Testis (tissue), 3 donors: ENCODE measurements around the gene UGGT2. TPM values are rescaled to one million over a fixed set of nuclear protein-coding genes. Genes with fewer than 3 reads are reported as not detected.
A peak's percentile ranks its signal among the peaks of the same experiment; 100 is the strongest.

ENCODE experiments used
- DNase-seq: peaks from one replicate; pipeline ENCODE4 v3.0.0-alpha.2; 2019
- H3K27ac ChIP-seq, 2 donors: fragments of 200-600 bp; sonication (generic); one replicate each; pipeline ENCODE4 v1.5.1; 2019
- H3K27me3 ChIP-seq: fragments of 200-600 bp; sonication (generic); one replicate; pipeline ENCODE4 v1.5.1; 2019
- H3K36me3 ChIP-seq: fragments of 200-600 bp; sonication (generic); one replicate; pipeline ENCODE4 v1.5.1; 2017; ENCODE audit warnings: low read depth; ENCODE audit errors: missing control alignments
- H3K4me1 ChIP-seq: fragments of 200-600 bp; sonication (generic); one replicate; pipeline ENCODE4 v1.5.1; 2019
- H3K4me3 ChIP-seq, 2 donors: fragments of 200-600 bp; sonication (generic); one replicate each; pipeline ENCODE4 v1.5.1; 2017 to 2019
- H3K9me3 ChIP-seq: fragments of 200-600 bp; sonication (generic); one replicate; pipeline ENCODE4 v1.5.1; 2017
- CTCF ChIP-seq, 3 experiments: fragments of 450-650 bp in 2 of 3; fragments of 200-600 bp in 1 of 3; sonication (generic) in 1 of 3; IDR thresholded peaks; one replicate each; pipeline ENCODE4 v1.5.1; 2016 to 2019; ENCODE audit warnings: antibody characterized with exemption in 3 of 3, mild to moderate bottlenecking in 2 of 3, moderate library complexity in 1 of 3
- POLR2A ChIP-seq: fragments of 450-650 bp; IDR thresholded peaks from one replicate; pipeline ENCODE4 v1.6.1; 2017; ENCODE audit warnings: antibody characterized with exemption, mild to moderate bottlenecking, moderate library complexity
- WGBS, 2 donors: methylation state at CpG; one replicate each; pipeline ENCODE4 v1.1.5; 2018; 5-methylcytosine and 5-hydroxymethylcytosine counted together
- intact Hi-C: fragments of 100-400 bp; cut with DNase I; formaldehyde crosslinking; loops from one replicate; pipeline ENCODE4 v1.15.1; 2023; ENCODE audit warnings: low total_unique reads
- polyA plus RNA-seq: library from polyadenylated mRNA; stranded (reverse); fragments of 350-450 nt; fragmentation: Illumina TruSeq; extraction: RNeasy Lipid Tissue Mini Kit (QIAGEN cat#74804); gene quantifications from one replicate; pipeline ENCODE4 v1.2.3, GENCODE V29; 2014; ENCODE audit warnings: low read depth, low replicate concordance; ENCODE audit not compliant: insufficient read depth
- total RNA-seq, 2 donors: library from RNA; depleted of rRNA; stranded (reverse); fragments of >200 nt; gene quantifications; one replicate each; pipeline ENCODE4 v1.2.3, GENCODE V29; 2016

The UGGT2 gene
- total and polyA plus RNA-seq, 3 donors from 2014 or later, result 24.6 to 62.6 (median 55.8) TPM

GRCh38 chr13:96086736-96087135 lies 33.5 kb upstream of the UGGT2 start:
- no peak for TF ChIP-seq CTCF (IDR thresholded peaks at IDR 0.05)
- TF ChIP-seq POLR2A, result no peak
- H3K27ac ChIP-seq, result no peak overlapping the region
- H3K4me3 ChIP-seq, result no peak overlapping the region
- WGBS, 2 donors, result 90 to 94% methylated on average over 1 of the region's 1 CpG
- H3K4me1 ChIP-seq, result peaks cover 10% of the 10 kb centered on the region
- H3K9me3 ChIP-seq, result no peaks in the 10 kb centered on the region
- intact Hi-C loops, result no loop called here
- DNase-seq, result no peak
- H3K36me3 ChIP-seq, result no peaks in the 10 kb centered on the region
- H3K27me3 ChIP-seq, result no peaks in the 10 kb centered on the region

- no peak for TF ChIP-seq CTCF (IDR thresholded peaks at IDR 0.05)
- TF ChIP-seq POLR2A, result no peak
- H3K27ac ChIP-seq, result no peak overlapping the region
- no peaks in the 10 kb centered on the region for H3K36me3 ChIP-seq
- no peak for DNase-seq
- H3K27me3 ChIP-seq, result no peaks in the 10 kb centered on the region
- no peak overlapping the region for H3K4me3 ChIP-seq
- no peaks in the 10 kb centered on the region for H3K9me3 ChIP-seq
- H3K4me1 ChIP-seq, result no peaks in the 10 kb centered on the region
- intact Hi-C loops, result no loop called here
Observed at GRCh38 chr13:96082640-96083039, 29.4 kb upstream of the UGGT2 start.

GRCh38 chr13:96081888-96082287 lies 28.7 kb upstream of the UGGT2 start:
- Histone ChIP-seq H3K4me1 (no peaks in the 10 kb centered on the region), H3K9me3 (no peaks in the 10 kb centered on the region), H3K4me3 (no peak overlapping the region), H3K27ac (no peak overlapping the region), H3K36me3 (no peaks in the 10 kb centered on the region), H3K27me3 (no peaks in the 10 kb centered on the region)
- TF ChIP-seq POLR2A, result no peak
- intact Hi-C loops, result no loop called here
- 34 to 38% methylated on average over 2 of the region's 2 CpGs for WGBS, 2 donors
- no peak for DNase-seq

DNA sequence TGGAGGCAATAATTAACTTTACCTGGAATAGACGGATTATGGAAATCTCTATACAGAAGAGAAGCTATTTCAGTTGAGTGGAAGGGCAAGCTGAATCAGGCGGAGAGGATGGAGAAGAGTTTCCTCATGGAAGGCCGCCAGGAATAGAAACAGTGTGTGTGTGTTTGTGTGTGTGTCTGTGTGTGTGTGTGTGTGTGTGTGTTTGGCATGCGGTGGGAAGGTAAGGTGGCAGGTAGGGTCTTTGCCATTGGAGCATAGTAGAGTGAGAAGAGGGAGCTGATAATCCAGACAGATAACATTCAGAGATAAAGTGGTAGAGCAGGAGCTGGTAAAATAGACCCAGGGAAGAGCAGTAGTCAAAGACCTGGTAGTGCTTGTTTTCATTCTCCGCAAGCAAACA lies 27.5 kb upstream of the UGGT2 start:
- WGBS, 2 donors, result 86 to 97% methylated on average over 5 of the region's 5 CpGs
- no peak for DNase-seq
- Histone ChIP-seq H3K4me1 (no peaks in the 10 kb centered on the region), H3K4me3 (no peak overlapping the region), H3K27me3 (no peaks in the 10 kb centered on the region), H3K9me3 (no peaks in the 10 kb centered on the region), H3K27ac (no peak overlapping the region), H3K36me3 (no peaks in the 10 kb centered on the region)
- intact Hi-C loops, result no loop called here
- TF ChIP-seq CTCF (IDR thresholded peaks at IDR 0.05) (no peak), POLR2A (no peak)

GRCh38 chr13:96075953-96076543 lies 22.8 kb upstream of the UGGT2 start:
- no peaks in the 10 kb centered on the region for H3K27me3 ChIP-seq
- intact Hi-C loops, result no loop called here
- 71 to 87% methylated on average over 3 of the region's 3 CpGs for WGBS, 2 donors
- no peaks in the 10 kb centered on the region for H3K36me3 ChIP-seq
- no peak overlapping the region for H3K4me3 ChIP-seq
- TF ChIP-seq POLR2A (no peak), CTCF (IDR thresholded peaks at IDR 0.05) (peak; percentile 22 to 48 (median 24))
- DNase-seq, result no peak
- H3K4me1 ChIP-seq, result no peaks in the 10 kb centered on the region
- H3K27ac ChIP-seq, result no peak overlapping the region
- no peaks in the 10 kb centered on the region for H3K9me3 ChIP-seq
